ENCODE data around the gene SMCO3.

GRCh38 chr12:14766649-14767215 lies 47.2 kb downstream of the SMCO3 start:
- TF ChIP-seq CTCF (IDR thresholded peaks at IDR 0.05; ENCODE audit: insufficient read depth, low read length, poor library complexity, severe bottlenecking): no peak
- TF ChIP-seq EZH2phosphoT487 (conservative IDR thresholded peaks at IDR 0.05; ENCODE audit: low read length): no peak

Data from SU-DHL-6 (cell line).